GM19035 (cell line): ENCODE measurements around the gene AP4S1.
"Not testable (repeated sequence)": the region's sequence is repeated elsewhere in the genome, so short reads cannot be mapped to it uniquely, and the experiment has no call there.

Experiments used
- ATAC-seq: cut with Tn5 transposase; IDR thresholded peaks from one replicate; pipeline ENCODE4 v1.9.1; 2021; ENCODE audit not compliant: unreplicated experiment

Gene AP4S1

GRCh38 chr14:31080484-31080883, 55.0 kb downstream of the AP4S1 start:
- ATAC-seq, result no peak

- no peak for ATAC-seq
Measured at GRCh38 chr14:31083781-31084180, 58.3 kb downstream of the AP4S1 start.

GRCh38 chr14:31084385-31084784, 58.9 kb downstream of the AP4S1 start:
- no peak for ATAC-seq

- ATAC-seq, result no peak
Measured at GRCh38 chr14:31085027-31085426, 59.6 kb downstream of the AP4S1 start.

- not testable (repeated sequence) for ATAC-seq
Measured at GRCh38 chr14:31086466-31086865, 61.0 kb downstream of the AP4S1 start.

- ATAC-seq, result no peak
Measured at GRCh38 chr14:31090883-31091764, 65.7 kb downstream of the AP4S1 start.

GRCh38 chr14:31092160-31092708, 66.8 kb downstream of the AP4S1 start:
- no peak for ATAC-seq

- ATAC-seq, result not testable (repeated sequence)
Measured at GRCh38 chr14:31093884-31094839, 68.7 kb downstream of the AP4S1 start.

- not testable (repeated sequence) for ATAC-seq
Measured at GRCh38 chr14:31095817-31096216, 70.4 kb downstream of the AP4S1 start.

- no peak for ATAC-seq
Measured at GRCh38 chr14:31096255-31096654, 70.8 kb downstream of the AP4S1 start.

GRCh38 chr14:31097081-31097480, 71.6 kb downstream of the AP4S1 start:
- ATAC-seq, result no peak

- ATAC-seq, result no peak
Measured at GRCh38 chr14:31106768-31107167, 81.3 kb downstream of the AP4S1 start.

GRCh38 chr14:31109257-31109656, 83.8 kb downstream of the AP4S1 start:
- ATAC-seq, result no peak

GRCh38 chr14:31110872-31111271, 85.4 kb downstream of the AP4S1 start:
- ATAC-seq, result no peak

- ATAC-seq, result no peak
Measured at GRCh38 chr14:31113794-31114193, 88.3 kb downstream of the AP4S1 start.

GRCh38 chr14:31118892-31119291, 93.4 kb downstream of the AP4S1 start:
- no peak for ATAC-seq

GRCh38 chr14:31122098-31122611, 96.7 kb downstream of the AP4S1 start:
- no peak for ATAC-seq

- ATAC-seq, result no peak
Measured at GRCh38 chr14:31122921-31123320, 97.5 kb downstream of the AP4S1 start.

GRCh38 chr14:31124197-31124596, 98.7 kb downstream of the AP4S1 start:
- no peak for ATAC-seq

- ATAC-seq, result no peak
Measured at GRCh38 chr14:31125231-31125630, 99.8 kb downstream of the AP4S1 start.

GRCh38 chr14:31126680-31127079, 101.2 kb downstream of the AP4S1 start:
- ATAC-seq, result no peak
